Endometrium (tissue), 2 donors: ENCODE results near the gene NTM.

ENCODE experiments used
- FAIRE-seq: peaks from 2 replicates; lab custom pipeline; 2012; peaks lifted over from hg19 to GRCh38; lab: Jason Lieb, UNC
- donor health status: control.
- donor health status: control.

Gene NTM

GRCh38 chr11:131966667-131967066 lies 596.3 kb downstream of the NTM start:
- no peak for FAIRE-seq

- FAIRE-seq = no peak
Observed at GRCh38 chr11:131969261-131969660, 598.8 kb downstream of the NTM start.

GRCh38 chr11:131973061-131973460 lies 602.6 kb downstream of the NTM start:
- FAIRE-seq = no peak

- FAIRE-seq = no peak
Observed at GRCh38 chr11:131975619-131976018, 605.2 kb downstream of the NTM start.

- no peak for FAIRE-seq
Observed at GRCh38 chr11:131976021-131976420, 605.6 kb downstream of the NTM start.

GRCh38 chr11:131977231-131977630 lies 606.8 kb downstream of the NTM start:
- no peak for FAIRE-seq

GRCh38 chr11:131977854-131978253 lies 607.4 kb downstream of the NTM start:
- FAIRE-seq = no peak

GRCh38 chr11:131978351-131978750 lies 607.9 kb downstream of the NTM start:
- no peak for FAIRE-seq

- no peak for FAIRE-seq
Observed at GRCh38 chr11:131979364-131979763, 608.9 kb downstream of the NTM start.

GRCh38 chr11:131980199-131980598 lies 609.8 kb downstream of the NTM start:
- no peak for FAIRE-seq

GRCh38 chr11:131980888-131981668 lies 610.7 kb downstream of the NTM start:
- no peak for FAIRE-seq

GRCh38 chr11:131982154-131982553 lies 611.7 kb downstream of the NTM start:
- FAIRE-seq = no peak

GRCh38 chr11:131985846-131986301 lies 615.5 kb downstream of the NTM start:
- no peak for FAIRE-seq

- FAIRE-seq = no peak
Observed at GRCh38 chr11:131987703-131988102, 617.3 kb downstream of the NTM start.

- no peak for FAIRE-seq
Observed at GRCh38 chr11:131991606-131992005, 621.2 kb downstream of the NTM start.

- no peak for FAIRE-seq
Observed at GRCh38 chr11:131993246-131993645, 622.8 kb downstream of the NTM start.

GRCh38 chr11:131998020-131998419 lies 627.6 kb downstream of the NTM start:
- peak; percentile 89 for FAIRE-seq

GRCh38 chr11:131999084-131999483 lies 628.7 kb downstream of the NTM start:
- no peak for FAIRE-seq

- no peak for FAIRE-seq
Observed at GRCh38 chr11:131999955-132000354, 629.5 kb downstream of the NTM start.

GRCh38 chr11:132005887-132006286 lies 635.5 kb downstream of the NTM start:
- FAIRE-seq = no peak

- no peak for FAIRE-seq
Observed at GRCh38 chr11:132006884-132007580, 636.6 kb downstream of the NTM start.

- FAIRE-seq = no peak
Observed at GRCh38 chr11:132008226-132008625, 637.8 kb downstream of the NTM start.

GRCh38 chr11:132008872-132009271 lies 638.5 kb downstream of the NTM start:
- no peak for FAIRE-seq

- FAIRE-seq = no peak
Observed at GRCh38 chr11:132020001-132020400, 649.6 kb downstream of the NTM start.
